Inferior parietal cortex (tissue), 1 donor: ENCODE results near the gene PIH1D1.
A peak's percentile ranks its signal among the peaks of the same experiment; 100 is the strongest.
"Not testable (repeated sequence)": the region's sequence is repeated elsewhere in the genome, so short reads cannot be mapped to it uniquely, and the experiment has no call there.

ENCODE experiments used
- DNase-seq: peaks from one replicate; pipeline ENCODE4 v3.0.0-alpha.2; 2016; ENCODE audit errors: extremely low spot score

Gene PIH1D1

GRCh38 chr19:49481020-49481683, 29.5 kb upstream of the PIH1D1 start:
- no peak for DNase-seq

- no peak for DNase-seq
These were observed 28.5 kb upstream of the PIH1D1 start for GRCh38 chr19:49479975-49480628.

GRCh38 chr19:49475995-49476880, 24.6 kb upstream of the PIH1D1 start:
- no peak for DNase-seq

GRCh38 chr19:49475191-49475917, 23.7 kb upstream of the PIH1D1 start:
- no peak for DNase-seq

GRCh38 chr19:49474542-49474924, 22.9 kb upstream of the PIH1D1 start:
- DNase-seq = no peak

- DNase-seq = peak; percentile 58
These were observed 22.4 kb upstream of the PIH1D1 start, which contains the start of gene FLT3LG for GRCh38 chr19:49473868-49474541. FLT3LG (plus strand) TSS chr19:49474215; CDS start chr19:49474640, 425 bp downstream.

- not testable (repeated sequence) for DNase-seq
These were observed 21.9 kb upstream of the PIH1D1 start for GRCh38 chr19:49473501-49473867.

- no peak for DNase-seq
These were observed 21.3 kb upstream of the PIH1D1 start for GRCh38 chr19:49472936-49473335.

- DNase-seq = no peak
These were observed 19.0 kb upstream of the PIH1D1 start for GRCh38 chr19:49470615-49470978.

- no peak for DNase-seq
These were observed 18.4 kb upstream of the PIH1D1 start for GRCh38 chr19:49469828-49470614.

GRCh38 chr19:49468746-49469447, 17.3 kb upstream of the PIH1D1 start:
- DNase-seq = peak; percentile 36

GRCh38 chr19:49468199-49468598, 16.6 kb upstream of the PIH1D1 start:
- DNase-seq = no peak

- no peak for DNase-seq
These were observed 13.8 kb upstream of the PIH1D1 start for GRCh38 chr19:49465371-49465770.

GRCh38 chr19:49463960-49464740, 12.5 kb upstream of the PIH1D1 start:
- no peak for DNase-seq

GRCh38 chr19:49462492-49462891, 10.9 kb upstream of the PIH1D1 start:
- DNase-seq = no peak

- no peak for DNase-seq
These were observed 10.0 kb upstream of the PIH1D1 start for GRCh38 chr19:49461656-49462055.

- not testable (repeated sequence) for DNase-seq
These were observed 9.5 kb upstream of the PIH1D1 start for GRCh38 chr19:49461130-49461529.

GRCh38 chr19:49459388-49459787, 7.8 kb upstream of the PIH1D1 start:
- no peak for DNase-seq

- no peak for DNase-seq
These were observed 6.9 kb upstream of the PIH1D1 start for GRCh38 chr19:49458567-49458903.
